NCI-H460 (cell line): Measurements from ENCODE around the gene LIPT2. TPM values are rescaled to one million over a fixed set of nuclear protein-coding genes. Genes with fewer than 3 reads are reported as not detected.

Experiments used
- DNase-seq: peaks from one replicate; pipeline ENCODE4 v3.0.0-alpha.2; 2016; ENCODE audit warnings: low read depth; ENCODE audit errors: extremely low read depth
- total RNA-seq: library from RNA; depleted of rRNA; stranded (reverse); fragments of >200 nt; shearing (Covaris generic); gene quantifications from 2 replicates; pipeline ENCODE4 v1.2.3, GENCODE V29; 2014

Gene LIPT2
- total RNA-seq, 1 experiment from 2014 or later, result 2.1 TPM

DNA sequence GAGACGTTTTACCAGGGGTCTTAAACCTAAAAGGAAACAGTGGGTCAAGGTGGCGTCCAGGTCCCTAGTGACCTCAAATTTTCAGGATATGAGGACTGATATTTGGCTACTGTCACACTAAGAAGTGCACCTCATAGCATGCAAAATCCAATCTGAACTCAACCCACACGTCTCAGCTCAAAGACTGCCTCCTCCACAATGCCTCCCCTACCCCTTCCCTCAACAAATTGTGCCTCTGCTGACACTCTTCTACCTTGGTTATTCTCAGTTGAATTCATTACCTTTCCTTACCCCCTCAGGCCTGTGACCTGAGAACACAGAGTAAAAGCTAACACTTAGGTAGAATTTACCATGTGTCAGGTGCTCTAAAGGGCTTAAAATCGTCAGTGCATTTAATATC lies 12.4 kb upstream of the LIPT2 start:
- DNase-seq, result no peak

DNA sequence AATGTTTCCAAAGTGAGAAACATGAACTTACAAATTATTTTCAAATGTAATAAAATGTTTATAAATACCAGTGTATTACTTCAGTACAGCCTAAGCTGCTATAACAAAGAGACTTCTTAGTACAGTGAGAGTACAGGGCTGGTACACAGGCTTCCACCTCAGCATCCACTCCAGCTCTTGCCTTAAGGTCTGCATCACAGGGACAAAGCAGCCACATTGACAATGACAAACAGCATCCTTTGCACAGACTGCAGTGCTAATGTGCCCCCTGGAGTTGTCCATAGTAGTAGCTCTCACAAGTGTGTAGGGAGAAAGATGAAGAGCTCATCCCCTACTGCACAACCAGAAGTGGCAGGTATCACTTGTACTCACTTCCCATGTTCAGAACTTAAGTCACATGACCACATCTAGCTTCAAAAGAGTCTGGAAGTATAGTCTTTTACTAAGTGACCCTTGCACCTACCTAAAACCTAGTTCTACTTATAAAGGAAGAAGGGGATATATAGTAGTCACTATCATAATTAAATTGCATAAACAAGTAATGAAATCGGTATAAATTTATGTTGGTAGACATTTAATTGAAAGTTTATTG lies 10.7 kb upstream of the LIPT2 start:
- no peak for DNase-seq

DNA sequence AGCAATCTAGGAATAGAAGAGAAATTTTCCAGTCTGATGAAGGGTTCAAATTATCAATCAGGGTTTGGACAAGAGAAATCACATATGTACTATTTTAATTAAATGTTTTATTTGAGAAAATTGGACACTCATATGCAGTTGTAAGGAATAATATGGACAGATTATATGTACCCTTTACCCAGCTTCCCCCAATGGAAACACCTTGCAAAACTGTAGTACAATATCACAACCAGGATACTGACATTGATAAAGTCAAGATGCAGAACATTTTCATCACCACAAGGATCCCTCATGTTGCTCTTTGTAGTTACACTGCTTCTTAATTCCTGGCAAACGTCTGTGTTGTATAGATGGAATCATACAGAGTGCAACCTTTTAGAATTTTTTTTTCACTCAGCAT lies 1.4 kb upstream of the LIPT2 start:
- no peak for DNase-seq

DNA sequence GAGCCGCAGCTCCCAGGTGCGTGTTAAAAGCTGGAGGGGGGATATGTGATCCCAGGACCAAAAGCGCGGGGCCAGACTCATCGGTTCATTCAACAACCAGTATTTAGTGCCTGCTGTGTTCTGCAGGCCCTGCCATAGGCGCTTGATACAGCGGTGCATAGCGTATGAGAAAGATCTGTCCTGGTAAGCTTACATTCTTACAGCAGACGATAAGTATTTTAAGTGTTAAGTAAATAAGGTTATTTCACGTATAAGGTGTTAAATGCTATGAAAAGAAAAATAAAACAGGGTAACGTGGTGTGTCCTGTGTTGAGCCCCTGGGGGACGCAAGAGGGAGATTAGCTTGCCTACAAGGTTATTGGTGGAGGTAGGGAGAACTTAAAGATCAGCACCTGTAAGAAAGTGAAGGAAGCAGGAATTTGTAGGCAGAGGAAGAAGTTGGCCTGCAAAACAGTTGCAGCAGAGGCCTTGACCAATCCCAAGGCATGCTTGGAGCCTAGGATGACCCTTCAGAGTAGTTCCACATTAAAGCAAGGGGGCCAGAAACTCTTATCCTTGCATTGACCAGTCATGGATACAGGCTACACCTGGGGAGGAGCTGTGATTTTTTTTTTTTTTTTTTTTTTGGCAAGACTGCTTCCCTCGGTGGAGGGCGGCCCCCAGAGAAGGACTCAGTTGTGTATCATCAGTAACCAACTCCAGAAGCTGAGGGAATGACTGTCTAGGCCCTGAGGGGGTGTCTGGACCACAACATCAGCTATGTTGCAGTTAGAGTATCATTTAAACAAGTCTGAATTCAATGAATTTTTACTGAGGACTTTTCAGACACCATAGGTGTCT lies 487 bp upstream of the LIPT2 start:
- DNase-seq, result no peak

DNA sequence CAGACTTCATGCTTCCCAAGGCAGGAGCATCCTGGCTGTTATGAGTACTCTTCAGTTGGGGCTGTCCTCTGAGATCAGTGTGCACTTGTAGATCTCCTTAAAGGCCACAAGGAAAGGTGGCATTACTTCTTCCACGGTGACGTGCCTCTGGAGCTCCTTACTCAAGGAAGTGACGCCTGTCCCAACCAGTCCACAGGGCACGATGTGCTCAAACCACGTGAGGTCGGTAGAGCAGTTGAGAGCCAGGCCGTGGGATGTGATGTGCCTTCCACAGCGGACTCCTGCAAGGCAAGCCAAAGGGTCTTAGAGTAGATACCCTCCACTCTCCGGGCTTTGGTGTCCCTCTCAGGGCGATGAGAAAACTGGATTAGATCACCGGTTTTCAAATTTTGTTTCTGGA lies 1.4 kb downstream of the LIPT2 start:
- DNase-seq, result no peak

DNA sequence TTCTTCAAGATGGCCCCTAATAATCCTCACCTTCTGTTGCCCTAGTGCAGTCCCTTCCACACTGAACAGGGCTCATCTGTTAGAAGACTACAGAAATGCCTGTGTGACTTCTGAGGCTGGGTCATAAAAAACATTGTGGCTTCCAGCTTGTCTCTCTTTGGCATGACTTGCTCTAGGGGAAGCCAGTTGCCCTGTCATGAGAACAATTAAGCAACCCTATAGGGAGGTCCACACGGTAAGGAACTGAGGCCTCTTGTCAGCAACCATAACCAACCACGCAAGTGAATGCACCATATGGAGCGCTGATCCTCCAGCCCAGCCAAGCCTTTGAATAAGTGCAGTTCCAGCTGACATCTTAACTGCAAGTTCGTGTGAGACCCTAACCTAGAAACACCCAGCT lies 2.6 kb downstream of the LIPT2 start:
- no peak for DNase-seq

DNA sequence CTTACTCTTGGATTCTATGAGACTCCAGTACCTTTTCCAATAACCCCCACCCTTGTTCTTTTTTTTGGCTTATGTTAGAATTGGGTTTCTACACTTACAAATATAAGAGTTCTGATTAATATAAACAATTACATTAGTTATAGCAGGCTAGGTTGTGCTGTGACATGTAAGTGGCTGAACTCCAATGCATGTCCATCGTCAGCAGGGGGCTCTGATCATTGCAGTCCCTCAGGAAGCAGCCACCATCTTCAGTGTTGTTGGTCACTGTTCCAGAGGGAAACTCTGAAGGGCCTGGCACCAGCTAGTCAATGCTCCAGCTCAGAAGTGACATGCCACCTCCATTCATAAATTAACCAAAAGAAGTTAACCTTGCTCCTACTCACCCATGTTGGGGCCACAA lies 5.6 kb downstream of the LIPT2 start:
- DNase-seq, result no peak

DNA sequence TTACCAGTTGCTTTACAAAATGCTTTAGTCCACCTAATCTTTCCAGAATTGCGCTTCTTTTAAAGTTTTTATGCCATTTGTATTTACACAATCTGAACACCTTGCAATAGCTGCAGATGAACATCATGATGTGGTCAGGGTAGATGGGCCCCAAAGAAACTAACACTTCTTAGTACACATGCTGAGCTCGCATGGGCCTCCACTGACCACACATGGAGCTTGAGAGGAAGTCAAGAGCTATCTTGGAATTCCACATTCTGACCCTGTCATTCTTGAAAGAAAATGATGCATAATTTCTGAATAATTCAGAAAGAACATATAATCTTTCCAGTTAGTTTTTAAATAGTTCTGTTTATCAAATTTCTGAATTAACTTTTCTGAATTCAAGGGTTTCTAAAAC lies 7.7 kb downstream of the LIPT2 start:
- DNase-seq, result no peak

DNA sequence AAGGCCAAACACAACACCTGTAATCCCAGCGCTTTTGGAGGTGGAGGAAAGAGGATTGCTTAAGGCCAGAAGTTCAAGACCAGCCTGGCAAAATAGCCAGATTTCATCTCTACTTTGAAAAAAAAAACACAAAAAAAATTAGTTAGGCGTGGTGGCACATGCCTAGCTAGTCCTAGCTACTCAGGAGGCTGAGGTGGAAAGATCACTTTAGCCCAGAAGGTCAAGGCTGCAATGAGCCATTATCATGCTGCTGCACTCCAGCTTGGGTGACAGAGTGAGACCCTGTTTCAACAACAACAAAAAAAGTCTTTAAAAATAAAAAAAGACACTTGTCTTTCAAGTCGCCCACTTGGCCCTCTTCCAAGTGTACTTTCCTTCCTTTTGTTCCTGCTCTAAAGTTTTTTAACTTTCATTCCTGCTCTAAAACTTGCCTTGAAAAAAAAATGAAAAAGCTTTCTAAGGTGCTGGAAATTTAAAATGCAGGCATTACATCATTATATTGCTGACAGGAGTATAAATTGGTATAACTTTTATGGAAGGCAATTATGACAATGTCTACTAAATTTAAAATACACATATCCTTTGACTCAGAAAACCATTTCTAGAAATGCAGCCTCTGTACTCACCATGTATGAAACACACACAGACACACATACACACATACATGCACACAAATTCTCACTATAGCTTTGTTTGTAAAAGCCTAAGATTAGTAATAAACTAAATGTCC lies 12.7 kb downstream of the LIPT2 start:
- no peak for DNase-seq

DNA sequence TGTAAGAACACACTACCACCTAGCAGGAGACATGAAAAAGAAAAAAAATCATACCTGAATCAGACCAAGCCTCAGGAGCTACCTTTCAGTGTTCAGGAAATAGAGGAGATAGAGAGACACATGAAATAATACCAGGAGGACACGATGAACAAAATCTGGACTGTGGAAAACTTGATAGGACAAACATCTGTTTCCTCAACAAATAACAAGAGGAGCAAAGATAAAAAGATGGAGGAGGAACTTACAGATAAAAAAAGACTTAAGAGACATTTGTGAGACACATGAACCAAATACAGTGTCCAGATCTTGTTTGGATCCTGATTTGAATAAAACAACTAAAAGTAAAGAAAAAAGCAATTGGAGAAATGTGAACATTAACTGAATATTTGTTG lies 13.8 kb downstream of the LIPT2 start:
- DNase-seq, result no peak

DNA sequence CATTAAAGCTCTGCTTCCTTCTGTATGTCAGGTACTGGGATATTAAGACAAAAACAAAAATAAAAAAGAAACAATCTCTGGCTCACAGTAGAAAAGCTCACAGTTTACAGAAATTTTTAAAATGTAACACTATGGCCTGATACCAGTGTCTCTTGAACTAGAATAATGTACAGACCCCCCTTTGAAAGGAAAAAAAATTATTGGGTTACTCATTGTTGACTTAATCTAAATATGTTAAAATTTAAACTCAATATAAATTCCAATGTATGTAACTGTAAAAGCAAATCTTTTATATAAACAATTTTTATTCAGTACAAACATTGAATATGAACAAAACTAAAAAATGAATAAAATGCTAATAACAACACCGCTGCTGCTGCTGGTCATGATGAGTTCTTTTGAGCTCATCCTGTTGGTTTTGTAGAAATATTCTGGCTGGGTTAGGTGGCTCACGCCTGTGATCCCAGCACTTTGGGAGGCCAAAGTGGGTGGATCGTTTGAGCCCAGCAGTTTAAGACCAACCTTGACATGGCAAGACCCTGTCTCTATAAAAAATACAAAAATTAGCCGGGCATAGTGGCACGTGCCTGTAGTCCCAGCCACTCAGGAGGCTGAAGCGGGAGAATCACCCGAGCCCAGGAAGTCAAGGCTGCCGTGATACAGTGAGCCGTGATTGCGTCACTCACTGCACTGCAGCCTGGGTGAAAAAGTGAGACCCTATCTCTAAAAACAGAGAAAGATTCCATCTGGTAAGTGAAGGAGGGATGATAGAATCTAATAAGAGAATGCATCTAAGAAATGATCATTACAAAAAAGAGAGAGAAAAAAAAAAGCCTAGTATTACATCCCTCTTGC lies 14.4 kb downstream of the LIPT2 start:
- DNase-seq, result no peak

DNA sequence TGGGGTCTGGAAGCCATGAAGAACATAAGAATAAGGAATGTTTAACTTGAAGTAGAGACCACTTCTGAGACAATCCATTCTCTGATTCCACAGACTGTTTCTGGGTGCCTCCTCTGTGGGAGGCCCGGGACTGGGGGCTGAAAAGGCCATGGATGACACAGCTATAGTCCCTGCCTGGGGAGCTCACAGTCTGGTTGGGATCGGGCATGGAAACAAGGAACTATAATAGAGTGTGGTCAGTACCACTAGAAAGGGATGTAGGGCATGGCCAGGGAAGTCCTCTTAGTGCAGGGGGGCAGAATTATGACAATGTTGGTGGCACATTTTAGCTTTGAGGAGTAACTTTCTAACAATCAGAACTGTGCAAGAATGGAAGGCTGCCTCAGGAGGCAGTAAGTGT lies 17.0 kb downstream of the LIPT2 start:
- no peak for DNase-seq

DNA sequence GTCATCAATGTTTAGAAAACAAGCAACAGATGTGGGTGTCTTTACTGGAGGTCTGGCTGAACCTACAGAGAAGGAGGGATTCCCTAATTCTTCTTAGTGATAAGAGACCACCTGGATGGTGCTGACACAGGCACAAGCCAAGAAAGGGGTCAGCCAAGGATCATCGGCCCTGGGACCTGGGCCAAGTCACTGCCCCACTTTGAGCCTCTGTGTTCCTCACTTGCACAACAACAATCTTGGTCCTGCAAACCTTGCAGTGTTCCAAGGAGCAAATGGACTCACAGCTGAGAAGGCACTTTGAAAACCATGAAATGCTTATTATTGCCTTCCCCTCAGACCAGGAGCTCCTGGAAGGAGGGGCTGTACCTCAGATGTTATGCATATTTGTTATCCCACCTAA lies 19.2 kb downstream of the LIPT2 start:
- no peak for DNase-seq

DNA sequence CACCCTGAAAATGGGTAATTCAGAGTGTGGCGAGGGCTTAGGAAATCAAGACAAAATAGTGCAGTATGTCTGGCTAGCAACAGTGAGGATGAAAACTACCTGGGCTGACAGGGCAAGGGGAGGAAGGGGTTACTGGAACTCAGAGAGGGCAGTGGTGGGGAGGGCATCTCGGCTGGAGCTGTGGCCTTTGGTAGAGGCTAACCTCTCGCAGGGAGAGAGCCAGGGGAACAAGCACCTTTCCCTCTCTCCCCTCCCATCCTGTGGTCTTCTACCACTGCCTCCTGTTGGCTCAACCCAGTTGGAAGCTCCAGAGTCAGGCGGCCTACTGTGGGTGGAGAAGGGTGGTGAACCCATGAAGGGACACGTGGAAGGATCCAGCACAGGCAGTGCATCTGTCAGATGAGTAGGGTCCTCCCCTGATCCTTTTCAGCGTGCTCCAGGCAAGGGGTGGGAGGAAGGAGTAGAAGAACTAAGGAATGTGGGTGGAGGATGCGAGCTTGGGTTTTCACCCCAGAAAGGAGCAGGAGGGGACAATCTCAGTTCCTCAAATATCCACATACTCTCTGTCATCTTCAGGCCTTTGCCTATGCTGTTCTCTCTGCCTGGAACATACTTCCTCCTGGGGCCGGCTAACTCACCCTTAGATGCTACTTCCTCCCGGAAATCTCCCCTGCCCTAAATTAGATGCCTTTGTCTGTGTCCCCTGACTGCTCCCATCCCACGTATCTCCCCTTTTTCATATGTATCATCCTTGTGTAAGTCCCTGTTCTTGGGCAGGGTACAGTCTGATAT lies 19.9 kb downstream of the LIPT2 start:
- DNase-seq, result no peak

DNA sequence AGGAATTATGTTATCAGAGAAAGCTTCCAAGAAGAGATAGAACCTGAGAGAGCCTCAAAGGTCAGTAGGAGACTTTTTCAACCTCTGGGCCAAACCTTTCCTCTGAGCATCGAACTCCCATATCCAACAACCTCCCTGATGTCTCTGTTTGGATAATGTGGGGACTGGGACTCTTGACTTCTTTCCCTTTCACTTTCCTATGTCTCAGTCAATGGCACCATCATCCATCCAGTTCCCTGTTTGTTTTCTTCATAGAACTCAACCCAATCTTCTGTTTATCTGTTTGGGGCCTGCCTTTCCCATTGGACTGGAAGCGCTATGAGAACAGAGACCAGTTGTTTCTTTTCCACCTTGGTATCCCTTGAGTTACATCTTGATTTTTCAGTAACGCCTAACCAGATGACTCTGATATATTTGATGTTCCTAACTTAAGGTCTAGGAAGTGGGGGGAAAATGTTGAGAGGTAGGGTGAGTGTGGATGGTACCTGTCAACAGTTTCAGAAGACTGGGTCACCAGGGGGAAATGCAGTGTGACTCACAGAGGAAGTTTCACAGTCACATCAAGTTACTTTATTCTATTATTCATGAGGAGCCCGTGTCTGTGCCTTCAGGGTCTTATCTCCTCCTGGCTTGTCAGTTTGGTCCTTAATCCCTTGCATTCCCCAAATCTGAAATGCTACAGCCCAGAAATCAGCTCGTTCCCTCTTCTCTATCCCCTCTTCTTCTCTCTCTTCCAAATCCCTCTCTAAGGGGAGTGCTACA lies 21.7 kb downstream of the LIPT2 start:
- no peak for DNase-seq

DNA sequence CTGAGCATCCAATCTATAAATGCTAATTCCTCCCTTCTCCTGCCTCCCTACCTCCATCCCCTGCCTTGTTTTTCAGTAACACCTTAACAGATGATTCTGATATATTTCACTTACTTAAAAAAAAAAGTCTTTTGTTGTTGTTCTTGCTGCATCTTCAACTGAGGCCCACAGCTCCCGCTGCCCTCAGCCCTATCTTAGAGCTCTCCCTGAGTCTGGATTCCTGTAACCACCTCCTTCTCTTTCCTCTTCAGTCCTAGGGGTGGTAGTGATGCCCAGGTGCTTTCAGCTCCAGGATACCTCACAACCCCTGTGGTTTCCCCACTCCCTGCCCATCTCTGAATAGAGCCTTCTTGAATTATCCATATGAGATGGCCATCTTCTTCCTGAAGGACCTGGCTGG lies 22.5 kb downstream of the LIPT2 start:
- no peak for DNase-seq

DNA sequence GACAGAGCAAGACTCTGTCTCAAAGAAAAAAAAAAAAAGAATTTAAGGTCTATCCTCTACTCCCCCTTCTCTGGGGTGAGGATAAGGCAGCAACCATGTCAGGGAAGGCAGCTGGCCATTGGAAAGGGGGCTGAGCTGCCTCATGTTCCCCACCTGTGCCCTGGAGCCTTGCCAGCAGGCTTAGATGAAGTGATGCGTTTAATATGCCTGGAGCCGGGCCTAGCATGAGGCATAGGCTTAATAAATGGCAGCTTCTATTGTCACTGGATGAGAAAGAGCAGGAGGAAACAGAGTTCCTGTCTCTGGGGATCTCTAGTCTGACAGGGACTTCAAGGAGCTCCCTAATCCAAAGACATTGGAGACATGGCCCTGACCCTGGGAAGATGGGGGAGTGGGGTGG lies 23.0 kb downstream of the LIPT2 start:
- no peak for DNase-seq

DNA sequence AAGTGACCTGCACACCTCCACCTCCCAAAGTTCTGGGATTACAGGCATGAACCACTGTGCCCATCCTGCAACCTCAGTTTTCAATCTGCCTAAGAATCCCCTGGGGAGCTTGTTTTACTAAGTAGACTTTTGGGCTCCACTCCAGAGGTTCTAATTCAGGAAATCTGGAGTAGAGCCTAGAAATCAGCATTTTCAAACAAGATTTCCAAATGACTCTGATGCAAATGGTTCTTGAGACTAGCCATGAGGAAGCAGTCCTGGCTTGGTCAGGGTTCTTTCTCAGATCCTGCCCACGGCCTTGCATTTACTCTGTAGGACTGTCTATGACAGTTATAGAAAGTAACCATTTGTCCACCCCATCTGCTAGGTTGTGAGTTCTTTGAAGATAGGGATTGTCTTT lies 24.6 kb downstream of the LIPT2 start:
- no peak for DNase-seq

DNA sequence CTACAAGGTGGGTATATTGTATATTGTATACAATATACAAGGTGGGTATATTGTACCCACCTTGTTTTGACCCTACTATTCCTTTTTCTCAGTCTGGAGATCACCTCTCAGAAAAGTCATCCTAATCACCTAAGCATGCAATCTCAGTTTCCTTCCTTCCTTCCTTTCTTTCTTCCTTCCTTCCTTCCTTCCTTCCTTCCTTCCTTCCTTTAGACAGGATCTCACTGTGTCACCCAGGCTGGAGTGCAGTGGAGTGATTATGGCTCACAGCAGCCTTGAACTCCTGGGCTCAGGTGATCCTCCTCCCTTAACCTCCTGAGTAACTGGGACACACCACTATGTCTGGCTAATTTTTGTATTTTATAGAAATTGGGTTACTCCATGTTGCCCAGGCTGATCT lies 25.0 kb downstream of the LIPT2 start:
- DNase-seq, result no peak
